HG03439 (cell line): ENCODE data around the gene SERBP1.
"Not testable (repeated sequence)": the region's sequence is repeated elsewhere in the genome, so short reads cannot be mapped to it uniquely, and the experiment has no call there.

Experiments
- ATAC-seq: cut with Tn5 transposase; IDR thresholded peaks from one replicate; pipeline ENCODE4 v1.9.1; 2021; ENCODE audit warnings: mild to moderate bottlenecking, moderate library complexity; ENCODE audit not compliant: unreplicated experiment

SERBP1 gene

GRCh38 chr1:67413101-67413500 lies 17.1 kb downstream of the SERBP1 start:
- ATAC-seq = not testable (repeated sequence)

GRCh38 chr1:67408148-67408547 lies 22.1 kb downstream of the SERBP1 start:
- ATAC-seq = no peak

GRCh38 chr1:67407498-67407897 lies 22.7 kb downstream of the SERBP1 start:
- ATAC-seq = no peak

GRCh38 chr1:67405473-67406245 lies 24.5 kb downstream of the SERBP1 start:
- no peak for ATAC-seq

- no peak for ATAC-seq
These were observed 26.0 kb downstream of the SERBP1 start for GRCh38 chr1:67404212-67404620.

- ATAC-seq = no peak
These were observed 28.8 kb downstream of the SERBP1 start for GRCh38 chr1:67401443-67401842.

GRCh38 chr1:67400029-67400786 lies 30.0 kb downstream of the SERBP1 start:
- not testable (repeated sequence) for ATAC-seq

GRCh38 chr1:67399199-67399993 lies 30.8 kb downstream of the SERBP1 start:
- no peak for ATAC-seq

GRCh38 chr1:67394548-67394947 lies 35.7 kb downstream of the SERBP1 start:
- ATAC-seq = no peak

GRCh38 chr1:67393737-67394136 lies 36.5 kb downstream of the SERBP1 start:
- no peak for ATAC-seq

GRCh38 chr1:67393240-67393639 lies 37.0 kb downstream of the SERBP1 start:
- ATAC-seq = no peak

- no peak for ATAC-seq
These were observed 39.9 kb downstream of the SERBP1 start for GRCh38 chr1:67390041-67390887.

GRCh38 chr1:67383999-67384638 lies 46.1 kb downstream of the SERBP1 start:
- no peak for ATAC-seq

GRCh38 chr1:67382292-67382691 lies 47.9 kb downstream of the SERBP1 start:
- ATAC-seq = no peak

GRCh38 chr1:67381154-67381553 lies 49.0 kb downstream of the SERBP1 start:
- no peak for ATAC-seq

- ATAC-seq = no peak
These were observed 52.9 kb downstream of the SERBP1 start for GRCh38 chr1:67377253-67377652.

GRCh38 chr1:67376381-67376780 lies 53.8 kb downstream of the SERBP1 start:
- no peak for ATAC-seq

GRCh38 chr1:67372898-67373297 lies 57.3 kb downstream of the SERBP1 start:
- no peak for ATAC-seq

- ATAC-seq = no peak
These were observed 58.1 kb downstream of the SERBP1 start for GRCh38 chr1:67372136-67372535.

- ATAC-seq = no peak
These were observed 58.5 kb downstream of the SERBP1 start for GRCh38 chr1:67371681-67372080.
